Uterus (tissue), 2 donors: ENCODE data around the gene POLR1F.

Source experiments
- CTCF ChIP-seq, 4 experiments: fragments of 200-600 bp in 2 of 4; fragments of 450-650 bp in 2 of 4; sonication (generic) in 2 of 4; IDR thresholded peaks; one replicate each; pipeline ENCODE4 v1.5.1; 2016 to 2019; ENCODE audit warnings: antibody characterized with exemption in 4 of 4, mild to moderate bottlenecking in 2 of 4, moderate library complexity in 1 of 4
- POLR2A ChIP-seq, 2 donors: fragments of 450-650 bp; IDR thresholded peaks; one replicate each; pipeline ENCODE4 v1.6.1; 2016; ENCODE audit warnings: antibody characterized with exemption in 2 of 2, mild to moderate bottlenecking in 1 of 2, moderate library complexity in 1 of 2

- TF ChIP-seq CTCF (IDR thresholded peaks at IDR 0.05) (no peak), POLR2A (IDR thresholded peaks at IDR 0.05) (no peak)
Observed at GRCh38 chr7:19701471-19701870, 7.4 kb downstream of the POLR1F start.
